Lower lobe of right lung (tissue), 2 donors: ENCODE data around the gene PCDHGC3. TPM values are rescaled to one million over a fixed set of nuclear protein-coding genes. Genes with fewer than 3 reads are reported as not detected.
"Not testable (repeated sequence)": the region's sequence is repeated elsewhere in the genome, so short reads cannot be mapped to it uniquely, and the experiment has no call there.

ENCODE experiments used
- ATAC-seq, 2 donors: fragments of 200-7000 bp; cut with Tn5 transposase; one replicate each; pipeline ENCODE4 v1.9.1; 2020 to 2022; ENCODE audit warnings: mild to moderate bottlenecking in 2 of 2, moderate library complexity in 2 of 2
- DNase-seq: peaks from one replicate; pipeline ENCODE4 v3.0.0-alpha.2; 2020
- H3K27ac ChIP-seq: fragments of 200-600 bp; one replicate; pipeline ENCODE4 v1.8.0; 2022
- H3K27me3 ChIP-seq: fragments of 200-600 bp; one replicate; pipeline ENCODE4 v1.8.0; 2022; ENCODE audit warnings: low read depth
- H3K36me3 ChIP-seq: fragments of 200-600 bp; one replicate; pipeline ENCODE4 v1.8.0; 2022; ENCODE audit warnings: mild to moderate bottlenecking
- H3K4me1 ChIP-seq: fragments of 200-600 bp; one replicate; pipeline ENCODE4 v1.8.0; 2022
- H3K4me3 ChIP-seq: fragments of 200-600 bp; one replicate; pipeline ENCODE4 v1.8.0; 2022; ENCODE audit warnings: mild to moderate bottlenecking
- H3K9me3 ChIP-seq: fragments of 200-600 bp; one replicate; pipeline ENCODE4 v1.8.0; 2022
- intact Hi-C: fragments of 100-400 bp; cut with DNase I; formaldehyde crosslinking; loops from one replicate; pipeline ENCODE4 v1.11.0; 2022
- long read RNA-seq: library from polyadenylated mRNA; unstranded; transcript quantifications from one replicate; pipeline ENCODE4 v2.0.0, GENCODE V29; 2021
- total RNA-seq: library from RNA; stranded (reverse); fragmentation: NEBNext Ultra II Directional; extraction: Animal tissue kit (Norgen Biotek cat#: 25700); gene quantifications from one replicate; pipeline ENCODE4 v1.2.1, GENCODE V29; 2021
- TF ChIP-seq, protein P1 (sequence below): fragments of 200-600 bp; IDR thresholded peaks from one replicate; pipeline ENCODE4 v1.8.0; 2022; ENCODE audit warnings: antibody characterized with exemption, mild to moderate bottlenecking
- donor health status: DM: no; HTN: yes; CAD: no; lungs with severe emphysema.

Gene PCDHGC3
- 82.4 TPM for total RNA-seq
- long read RNA-seq, full-length matches to known transcripts = 67 of 81 reads
- long read RNA-seq, partial matches to known transcripts = 12 of 81 reads
- long read RNA-seq, other reads (novel, unspliced or antisense) = 2 of 81 reads

DNA sequence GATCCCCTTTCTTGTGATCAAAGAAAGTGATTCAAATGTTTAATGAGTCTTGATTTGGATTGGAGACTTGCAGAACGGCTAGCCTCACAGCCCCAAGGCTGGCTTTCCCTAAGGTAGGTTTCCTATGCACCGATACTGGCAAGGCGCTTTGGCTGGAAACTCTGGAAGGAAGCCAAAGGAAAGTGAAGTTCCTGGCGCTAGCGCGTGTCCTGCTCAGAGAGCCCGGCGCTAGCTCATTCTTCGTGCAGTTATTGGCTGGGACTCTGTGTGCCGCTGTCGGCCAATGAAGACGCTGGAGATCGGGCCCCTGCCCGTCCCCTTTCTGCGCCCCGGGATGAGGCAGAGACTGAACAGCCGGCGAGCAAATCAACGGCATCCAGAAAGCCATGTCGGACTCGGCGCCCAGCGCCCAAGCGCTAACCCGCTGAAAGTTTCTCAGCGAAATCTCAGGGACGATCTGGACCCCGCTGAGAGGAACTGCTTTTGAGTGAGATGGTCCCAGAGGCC, at the start of gene PCDHGC3:
Gene PCDHGC3, plus strand, starts transcription at position 342 of the 507 bp plus-strand sequence. Its CDS starts 151 bp downstream, at position 493.
- intact Hi-C loops = no loop called here

DNA sequence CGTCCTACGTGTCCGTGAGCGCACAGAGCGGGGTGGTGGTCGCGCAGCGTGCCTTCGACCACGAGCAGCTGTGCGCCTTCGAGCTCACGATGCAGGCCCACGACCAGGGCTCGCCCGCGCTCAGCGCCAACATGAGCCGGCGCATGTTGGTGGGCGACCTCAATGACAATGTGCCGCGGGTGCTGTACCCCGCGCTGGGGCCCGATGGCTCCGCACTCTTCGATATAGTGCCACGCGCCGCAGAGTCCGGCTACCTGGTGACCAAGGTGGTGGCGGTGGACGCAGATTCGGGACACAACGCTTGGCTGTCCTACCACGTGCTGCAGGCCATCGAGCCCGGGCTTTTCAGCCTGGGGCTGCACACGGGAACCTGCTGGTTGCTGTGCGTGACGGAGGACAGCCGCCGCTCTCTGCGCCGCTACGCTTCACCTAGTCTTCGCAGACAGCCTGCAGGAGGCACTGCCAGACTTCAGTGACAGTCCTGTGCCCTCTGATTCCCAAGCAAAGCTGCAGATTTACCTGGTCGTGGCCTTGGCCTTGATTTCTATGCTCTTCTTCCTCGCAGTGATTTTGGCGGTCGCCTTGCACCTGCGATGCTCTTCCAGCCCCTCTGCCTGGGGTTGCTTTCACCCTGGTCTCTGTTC, 47.9 kb upstream of the PCDHGC3 start:
- TF ChIP-seq, protein P1, sequence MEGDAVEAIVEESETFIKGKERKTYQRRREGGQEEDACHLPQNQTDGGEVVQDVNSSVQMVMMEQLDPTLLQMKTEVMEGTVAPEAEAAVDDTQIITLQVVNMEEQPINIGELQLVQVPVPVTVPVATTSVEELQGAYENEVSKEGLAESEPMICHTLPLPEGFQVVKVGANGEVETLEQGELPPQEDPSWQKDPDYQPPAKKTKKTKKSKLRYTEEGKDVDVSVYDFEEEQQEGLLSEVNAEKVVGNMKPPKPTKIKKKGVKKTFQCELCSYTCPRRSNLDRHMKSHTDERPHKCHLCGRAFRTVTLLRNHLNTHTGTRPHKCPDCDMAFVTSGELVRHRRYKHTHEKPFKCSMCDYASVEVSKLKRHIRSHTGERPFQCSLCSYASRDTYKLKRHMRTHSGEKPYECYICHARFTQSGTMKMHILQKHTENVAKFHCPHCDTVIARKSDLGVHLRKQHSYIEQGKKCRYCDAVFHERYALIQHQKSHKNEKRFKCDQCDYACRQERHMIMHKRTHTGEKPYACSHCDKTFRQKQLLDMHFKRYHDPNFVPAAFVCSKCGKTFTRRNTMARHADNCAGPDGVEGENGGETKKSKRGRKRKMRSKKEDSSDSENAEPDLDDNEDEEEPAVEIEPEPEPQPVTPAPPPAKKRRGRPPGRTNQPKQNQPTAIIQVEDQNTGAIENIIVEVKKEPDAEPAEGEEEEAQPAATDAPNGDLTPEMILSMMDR = no peak
- H3K36me3 ChIP-seq = no peaks in the 10 kb centered on the region
- H3K27me3 ChIP-seq = peaks cover 11% of the 10 kb centered on the region
- no peaks in the 10 kb centered on the region for H3K4me1 ChIP-seq
- ATAC-seq (no peak), DNase-seq (no peak)
- intact Hi-C loops = no loop called here
- peaks cover 91% of the 10 kb centered on the region for H3K9me3 ChIP-seq
- H3K4me3 ChIP-seq = no peak overlapping the region
- H3K27ac ChIP-seq = no peak overlapping the region

More for the DNA sequence above, at the start of gene PCDHGC3:
- DNase-seq (peak; percentile 89), ATAC-seq (peak; percentile 98 to 99)
- Histone ChIP-seq H3K27me3 (peaks cover 13% of the 10 kb centered on the region), H3K4me1 (peaks cover 40% of the 10 kb centered on the region), H3K36me3 (no peaks in the 10 kb centered on the region), H3K4me3 (peak within 1 kb of the TSS; percentile 63), H3K9me3 (no peaks in the 10 kb centered on the region), H3K27ac (peak within 1 kb of the TSS; percentile 79)
- TF ChIP-seq, protein P1 = peak; percentile 35

DNA sequence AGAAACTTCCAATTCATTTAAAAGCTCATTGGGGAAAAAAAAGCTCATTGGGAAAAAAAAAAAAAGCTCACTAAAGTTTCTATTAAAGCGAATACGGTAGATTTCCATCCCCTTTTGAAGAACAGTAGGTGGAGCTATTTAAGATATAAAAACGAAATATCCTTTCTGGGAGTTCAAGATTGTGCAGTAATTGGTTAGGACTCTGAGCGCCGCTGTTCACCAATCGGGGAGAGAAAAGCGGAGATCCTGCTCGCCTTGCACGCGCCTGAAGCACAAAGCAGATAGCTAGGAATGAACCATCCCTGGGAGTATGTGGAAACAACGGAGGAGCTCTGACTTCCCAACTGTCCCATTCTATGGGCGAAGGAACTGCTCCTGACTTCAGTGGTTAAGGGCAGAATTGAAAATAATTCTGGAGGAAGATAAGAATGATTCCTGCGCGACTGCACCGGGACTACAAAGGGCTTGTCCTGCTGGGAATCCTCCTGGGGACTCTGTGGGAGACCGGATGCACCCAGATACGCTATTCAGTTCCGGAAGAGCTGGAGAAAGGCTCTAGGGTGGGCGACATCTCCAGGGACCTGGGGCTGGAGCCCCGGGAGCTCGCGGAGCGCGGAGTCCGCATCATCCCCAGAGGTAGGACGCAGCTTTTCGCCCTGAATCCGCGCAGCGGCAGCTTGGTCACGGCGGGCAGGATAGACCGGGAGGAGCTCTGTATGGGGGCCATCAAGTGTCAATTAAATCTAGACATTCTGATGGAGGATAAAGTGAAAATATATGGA, 45.2 kb upstream of the PCDHGC3 start, which contains the start of gene PCDHGA12:
Gene PCDHGA12, plus strand, starts transcription at position 176 of the 782 bp plus-strand sequence. Its CDS starts 253 bp downstream, at position 429.
- Histone ChIP-seq H3K4me1 (no peaks in the 10 kb centered on the region), H3K36me3 (no peaks in the 10 kb centered on the region), H3K27me3 (peaks cover 11% of the 10 kb centered on the region), H3K9me3 (peaks cover 85% of the 10 kb centered on the region), H3K4me3 (peak within 1 kb of the TSS; percentile 28), H3K27ac (no peak within 1 kb of the TSS)
- DNase-seq = no peak
- peak; percentile 35 to 78 for ATAC-seq
- TF ChIP-seq, protein P1 = peak; percentile 35
- intact Hi-C loops = no loop called here

DNA sequence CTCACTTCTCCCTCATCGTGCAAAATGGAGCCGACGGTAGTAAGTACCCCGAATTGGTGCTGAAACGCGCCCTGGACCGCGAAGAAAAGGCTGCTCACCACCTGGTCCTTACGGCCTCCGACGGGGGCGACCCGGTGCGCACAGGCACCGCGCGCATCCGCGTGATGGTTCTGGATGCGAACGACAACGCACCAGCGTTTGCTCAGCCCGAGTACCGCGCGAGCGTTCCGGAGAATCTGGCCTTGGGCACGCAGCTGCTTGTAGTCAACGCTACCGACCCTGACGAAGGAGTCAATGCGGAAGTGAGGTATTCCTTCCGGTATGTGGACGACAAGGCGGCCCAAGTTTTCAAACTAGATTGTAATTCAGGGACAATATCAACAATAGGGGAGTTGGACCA, 44.5 kb upstream of the PCDHGC3 start:
- H3K9me3 ChIP-seq = peaks cover 84% of the 10 kb centered on the region
- no peak overlapping the region for H3K27ac ChIP-seq
- H3K27me3 ChIP-seq = peaks cover 11% of the 10 kb centered on the region
- ATAC-seq (peak in 1 of 2 donors; percentile 42), DNase-seq (no peak)
- H3K4me3 ChIP-seq = peak overlapping the region; percentile 28
- no peaks in the 10 kb centered on the region for H3K4me1 ChIP-seq
- TF ChIP-seq, protein P1 = no peak
- intact Hi-C loops = no loop called here
- no peaks in the 10 kb centered on the region for H3K36me3 ChIP-seq

DNA sequence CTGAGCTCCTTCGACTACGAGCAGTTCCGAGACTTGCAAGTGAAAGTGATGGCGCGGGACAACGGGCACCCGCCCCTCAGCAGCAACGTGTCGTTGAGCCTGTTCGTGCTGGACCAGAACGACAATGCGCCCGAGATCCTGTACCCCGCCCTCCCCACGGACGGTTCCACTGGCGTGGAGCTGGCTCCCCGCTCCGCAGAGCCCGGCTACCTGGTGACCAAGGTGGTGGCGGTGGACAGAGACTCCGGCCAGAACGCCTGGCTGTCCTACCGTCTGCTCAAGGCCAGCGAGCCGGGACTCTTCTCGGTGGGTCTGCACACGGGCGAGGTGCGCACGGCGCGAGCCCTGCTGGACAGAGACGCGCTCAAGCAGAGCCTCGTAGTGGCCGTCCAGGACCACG, 43.5 kb upstream of the PCDHGC3 start:
- H3K4me3 ChIP-seq, DNase-seq, intact Hi-C loops, H3K4me1 ChIP-seq, ATAC-seq, H3K36me3 ChIP-seq, H3K27ac ChIP-seq: not testable (repeated sequence)
- Histone ChIP-seq H3K27me3 (peaks cover 11% of the 10 kb centered on the region), H3K9me3 (peaks cover 82% of the 10 kb centered on the region)

DNA sequence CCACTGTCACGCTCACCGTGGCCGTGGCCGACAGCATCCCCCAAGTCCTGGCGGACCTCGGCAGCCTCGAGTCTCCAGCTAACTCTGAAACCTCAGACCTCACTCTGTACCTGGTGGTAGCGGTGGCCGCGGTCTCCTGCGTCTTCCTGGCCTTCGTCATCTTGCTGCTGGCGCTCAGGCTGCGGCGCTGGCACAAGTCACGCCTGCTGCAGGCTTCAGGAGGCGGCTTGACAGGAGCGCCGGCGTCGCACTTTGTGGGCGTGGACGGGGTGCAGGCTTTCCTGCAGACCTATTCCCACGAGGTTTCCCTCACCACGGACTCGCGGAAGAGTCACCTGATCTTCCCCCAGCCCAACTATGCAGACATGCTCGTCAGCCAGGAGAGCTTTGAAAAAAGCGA, 43.0 kb upstream of the PCDHGC3 start:
- DNase-seq, H3K4me3 ChIP-seq, intact Hi-C loops, ATAC-seq, H3K4me1 ChIP-seq, H3K36me3 ChIP-seq, H3K27ac ChIP-seq: not testable (repeated sequence)
- Histone ChIP-seq H3K27me3 (peaks cover 11% of the 10 kb centered on the region), H3K9me3 (peaks cover 78% of the 10 kb centered on the region)
